AG09309 (cell line): ENCODE measurements around the gene UROC1.
A peak's percentile ranks its signal among the peaks of the same experiment; 100 is the strongest.

Source experiments
- DNase-seq: peaks from one replicate; pipeline ENCODE4 v3.0.0-alpha.2; 2010; ENCODE audit warnings: low read depth
- H3K4me3 ChIP-seq: 2 replicates; pipeline ENCODE4 v1.5.1; 2011; ENCODE audit warnings: mild to moderate bottlenecking, low read depth, low read length, moderate library complexity; ENCODE audit not compliant: control insufficient read depth
- TF ChIP-seq, protein P1 (sequence below): IDR thresholded peaks from 2 replicates; pipeline ENCODE4 v1.5.1; 2011; ENCODE audit warnings: mild to moderate bottlenecking, low read depth, low read length, inconsistent platforms; ENCODE audit not compliant: insufficient read depth, control insufficient read depth; ENCODE audit errors: missing control alignments

UROC1 gene

DNA sequence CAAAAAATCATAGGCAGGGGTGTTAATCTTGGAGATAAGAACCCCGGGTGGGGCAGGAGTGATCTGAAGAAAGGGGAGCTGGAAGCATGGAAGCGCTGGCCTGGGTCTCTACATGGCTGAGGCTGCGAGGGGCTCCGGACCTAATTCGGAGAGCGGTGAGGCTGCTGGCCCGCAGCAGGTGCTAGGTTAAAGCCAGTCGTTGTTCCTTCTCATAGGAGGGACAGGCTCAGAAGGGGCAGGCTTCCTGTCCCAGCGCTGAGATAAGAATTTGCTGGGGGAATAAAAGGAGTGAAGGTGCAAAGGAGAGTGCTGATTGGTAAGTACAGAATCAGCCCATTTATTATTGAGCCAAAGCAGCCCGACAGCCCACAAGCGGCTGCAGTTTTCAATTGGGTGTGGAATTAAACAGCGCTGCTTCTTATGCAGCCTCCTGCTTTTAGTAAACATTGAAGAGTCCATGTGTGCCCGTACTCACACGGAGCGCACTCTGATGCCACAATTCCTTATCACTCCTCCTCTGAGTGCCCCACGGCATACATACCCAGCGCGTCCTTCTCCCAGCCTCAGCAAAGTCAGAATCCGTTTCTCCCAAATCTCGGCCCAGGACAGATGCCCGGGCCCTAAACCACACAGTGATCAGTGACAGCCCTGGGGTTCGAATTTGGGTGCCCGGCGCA, 23.5 kb upstream of the UROC1 start:
- no peak for DNase-seq
- H3K4me3 ChIP-seq: no peak overlapping the region
- TF ChIP-seq, protein P1, sequence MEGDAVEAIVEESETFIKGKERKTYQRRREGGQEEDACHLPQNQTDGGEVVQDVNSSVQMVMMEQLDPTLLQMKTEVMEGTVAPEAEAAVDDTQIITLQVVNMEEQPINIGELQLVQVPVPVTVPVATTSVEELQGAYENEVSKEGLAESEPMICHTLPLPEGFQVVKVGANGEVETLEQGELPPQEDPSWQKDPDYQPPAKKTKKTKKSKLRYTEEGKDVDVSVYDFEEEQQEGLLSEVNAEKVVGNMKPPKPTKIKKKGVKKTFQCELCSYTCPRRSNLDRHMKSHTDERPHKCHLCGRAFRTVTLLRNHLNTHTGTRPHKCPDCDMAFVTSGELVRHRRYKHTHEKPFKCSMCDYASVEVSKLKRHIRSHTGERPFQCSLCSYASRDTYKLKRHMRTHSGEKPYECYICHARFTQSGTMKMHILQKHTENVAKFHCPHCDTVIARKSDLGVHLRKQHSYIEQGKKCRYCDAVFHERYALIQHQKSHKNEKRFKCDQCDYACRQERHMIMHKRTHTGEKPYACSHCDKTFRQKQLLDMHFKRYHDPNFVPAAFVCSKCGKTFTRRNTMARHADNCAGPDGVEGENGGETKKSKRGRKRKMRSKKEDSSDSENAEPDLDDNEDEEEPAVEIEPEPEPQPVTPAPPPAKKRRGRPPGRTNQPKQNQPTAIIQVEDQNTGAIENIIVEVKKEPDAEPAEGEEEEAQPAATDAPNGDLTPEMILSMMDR: no peak

DNA sequence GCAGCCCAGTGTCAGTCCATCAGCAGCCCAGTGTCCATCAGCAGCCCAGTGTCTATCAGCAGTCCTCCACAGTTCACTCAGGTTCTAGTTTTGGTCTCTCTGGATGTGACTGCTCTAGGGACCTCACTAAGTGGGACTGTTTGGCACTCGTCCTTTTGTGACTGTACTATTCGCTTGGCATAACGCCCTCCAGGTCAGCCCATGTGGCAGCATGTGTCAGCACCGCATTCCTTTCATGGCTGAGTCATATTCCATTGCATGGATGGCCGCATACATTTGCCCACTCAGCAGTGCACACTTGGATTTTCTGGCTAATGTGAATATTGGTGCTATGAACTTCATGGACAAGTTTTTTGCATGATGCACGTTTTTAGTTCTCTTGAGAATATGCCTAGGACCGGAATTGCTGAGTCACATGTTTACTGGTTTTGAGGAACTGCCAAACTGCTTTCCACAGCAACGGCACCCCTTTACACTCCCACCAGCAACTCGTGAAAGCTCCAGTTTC, 22.8 kb upstream of the UROC1 start:
- peak; percentile 83 for DNase-seq
- H3K4me3 ChIP-seq: no peak overlapping the region

DNA sequence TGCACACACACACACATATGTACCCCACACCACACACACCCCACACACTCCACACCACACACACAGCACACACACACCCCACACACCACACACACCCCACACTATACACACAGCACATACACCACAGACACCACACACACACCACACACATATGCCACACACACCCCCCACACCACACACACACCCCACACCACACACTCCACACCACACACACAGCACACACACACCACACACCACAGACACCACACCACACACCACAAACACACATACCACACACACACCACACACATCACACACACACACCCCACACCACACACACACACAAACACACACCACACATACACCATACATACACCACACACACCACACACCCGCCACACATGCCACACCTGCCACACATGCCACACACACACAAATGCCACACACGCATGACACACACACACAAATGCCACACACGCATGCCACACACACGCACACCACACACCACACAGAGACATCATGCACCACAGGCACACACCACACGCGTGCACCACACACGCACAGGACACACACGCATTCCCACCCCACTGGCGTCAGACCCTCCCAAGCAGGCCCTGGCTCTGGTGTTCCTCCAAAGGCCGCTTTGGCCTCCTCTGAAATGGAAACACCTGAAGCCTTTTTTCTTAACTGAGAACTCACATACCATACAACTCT, 22.1 kb upstream of the UROC1 start:
- TF ChIP-seq, protein P1: no peak
- DNase-seq: no peak

More for the DNA sequence above, 22.8 kb upstream of the UROC1 start:
- TF ChIP-seq, protein P1: no peak

GRCh38 chr3:126538966-126539365, 21.4 kb upstream of the UROC1 start:
- TF ChIP-seq, protein P1: no peak
- H3K4me3 ChIP-seq: no peak overlapping the region

More for the DNA sequence above, 22.1 kb upstream of the UROC1 start:
- H3K4me3 ChIP-seq: no peak overlapping the region

DNA sequence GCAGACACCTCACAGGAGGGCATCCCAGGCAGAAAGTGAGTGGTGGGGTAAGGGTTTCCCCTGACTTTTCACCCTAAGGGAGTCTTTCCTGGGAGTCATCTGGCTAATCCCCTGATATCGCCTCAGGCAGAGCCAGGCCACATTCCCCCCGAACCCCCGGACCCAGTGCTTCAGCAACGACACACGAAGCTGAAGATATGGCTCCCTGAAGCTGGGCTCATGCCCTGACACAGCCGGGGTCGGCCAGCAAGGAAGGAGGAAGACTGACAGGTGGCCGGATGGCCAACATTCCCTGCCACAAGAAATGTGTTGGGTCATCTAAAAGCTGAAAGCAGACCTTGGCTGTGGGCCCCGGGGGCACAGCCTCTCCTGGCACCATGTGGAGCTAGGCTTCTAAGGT, 20.7 kb upstream of the UROC1 start:
- TF ChIP-seq, protein P1: no peak
- no peak for DNase-seq
- no peak overlapping the region for H3K4me3 ChIP-seq

More at GRCh38 chr3:126538966-126539365, 21.4 kb upstream of the UROC1 start:
- no peak for DNase-seq

- DNase-seq: no peak
- TF ChIP-seq, protein P1: no peak
- H3K4me3 ChIP-seq: no peak overlapping the region
Measured at GRCh38 chr3:126537730-126538281, 20.2 kb upstream of the UROC1 start.
